HG02678 (cell line): ENCODE data around the gene BAG3.

Source experiments
- ATAC-seq: cut with Tn5 transposase; IDR thresholded peaks from one replicate; pipeline ENCODE4 v1.9.1; 2021; ENCODE audit warnings: mild to moderate bottlenecking, moderate library complexity; ENCODE audit not compliant: unreplicated experiment

BAG3 gene

DNA sequence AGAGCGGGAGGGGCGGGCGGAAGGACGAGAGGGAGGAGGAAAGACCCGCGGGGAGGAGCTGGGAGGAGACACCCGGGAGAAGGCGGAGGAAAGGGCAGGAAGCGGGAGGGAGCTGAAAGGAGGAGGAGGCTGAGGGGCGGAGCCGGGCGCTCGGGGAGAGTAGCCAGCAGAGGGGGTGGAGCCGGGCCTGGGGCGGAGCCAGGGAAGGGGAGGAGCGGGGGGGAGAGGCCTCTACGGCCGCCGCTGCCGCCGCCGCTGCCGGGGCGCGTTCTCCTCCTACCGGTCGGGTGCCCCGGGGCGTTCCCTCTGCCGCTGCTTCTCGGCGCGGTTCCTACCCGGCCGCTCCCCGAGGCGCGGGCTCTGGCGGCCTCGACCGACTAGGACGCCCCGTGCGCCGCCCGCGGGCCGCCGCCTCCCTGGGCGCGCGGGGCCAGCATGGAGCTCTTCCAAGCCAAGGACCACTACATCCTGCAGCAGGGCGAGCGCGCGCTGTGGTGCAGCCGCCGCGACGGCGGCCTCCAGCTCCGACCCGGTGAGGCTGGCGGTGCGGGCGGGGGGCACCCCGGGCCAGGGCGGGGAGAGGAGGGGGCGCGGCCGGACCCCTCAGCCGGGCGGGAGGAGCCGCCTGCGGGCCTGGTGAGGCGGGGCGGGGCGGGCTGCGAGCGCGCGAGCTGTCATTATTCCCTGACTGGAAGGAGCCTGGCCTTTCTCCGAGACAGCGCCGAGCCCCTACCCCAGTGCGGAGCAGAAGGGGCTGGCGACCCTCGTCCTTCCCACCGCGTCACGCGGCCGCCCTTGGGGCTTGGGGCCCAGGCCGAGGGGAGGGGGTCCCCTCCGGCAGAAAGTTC is 74.9 kb downstream of the BAG3 start, which contains the start of gene INPP5F:
Gene INPP5F (plus strand): TSS at position 223 of the 848 bp plus-strand sequence. CDS start 213 bp downstream, at position 436.
- ATAC-seq, result peak; percentile 85

DNA sequence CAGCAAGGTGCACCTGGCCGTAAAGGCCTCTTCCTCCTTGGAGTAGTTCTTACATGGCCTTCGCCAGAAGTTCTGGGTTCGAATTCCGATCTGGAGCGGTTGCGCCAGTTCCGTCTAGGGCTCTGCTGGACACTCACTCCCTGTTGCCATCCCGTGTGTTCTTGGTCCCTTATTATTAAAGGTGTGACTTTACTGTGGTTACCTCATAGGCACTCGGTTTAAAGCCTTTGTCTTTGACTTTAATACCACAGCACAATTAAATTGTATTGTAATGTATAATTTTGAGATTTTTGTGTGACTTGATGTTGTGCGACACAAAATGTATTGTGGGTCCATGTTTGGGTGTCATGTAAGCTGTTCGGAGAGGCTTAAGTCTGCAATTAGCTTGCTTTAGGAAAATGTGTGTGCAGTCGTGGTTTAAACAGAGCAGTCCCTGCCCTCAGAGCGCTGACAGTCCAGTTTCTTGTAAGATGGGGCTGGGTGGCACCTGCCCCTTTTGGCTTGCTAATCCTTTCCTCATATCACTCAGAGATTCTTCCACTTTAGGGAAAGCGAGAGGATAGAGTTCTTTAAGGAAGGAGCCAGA is 75.6 kb downstream of the BAG3 start:
- ATAC-seq, result no peak
